Effector memory CD4-positive, alpha-beta T cell (primary cell): ENCODE results near the gene BEST1.

Source experiments
- DNase-seq, 3 donors: peaks; one replicate each; pipeline ENCODE4 v3.0.0-alpha.2; 2020
- H3K27ac ChIP-seq: 2 replicates; pipeline ENCODE4 v1.7.0; 2013; ENCODE audit warnings: mild to moderate bottlenecking, low read length, moderate library complexity; ENCODE audit not compliant: insufficient read depth, poor library complexity, severe bottlenecking
- H3K27me3 ChIP-seq: replicated peaks from 2 replicates; pipeline ENCODE4 v1.7.0; 2013; ENCODE audit warnings: mild to moderate bottlenecking, low read length; ENCODE audit not compliant: insufficient read depth, control insufficient read depth, poor library complexity, severe bottlenecking
- H3K36me3 ChIP-seq: 2 replicates; pipeline ENCODE4 v1.7.0; 2013; ENCODE audit warnings: mild to moderate bottlenecking, low read length, moderate library complexity; ENCODE audit not compliant: control insufficient read depth, insufficient read depth
- H3K4me1 ChIP-seq: 2 replicates; pipeline ENCODE4 v1.7.0; 2013; ENCODE audit warnings: low read length, mild to moderate bottlenecking; ENCODE audit not compliant: control insufficient read depth, insufficient read depth, poor library complexity, severe bottlenecking
- H3K4me3 ChIP-seq: 2 replicates; pipeline ENCODE4 v1.7.0; 2013; ENCODE audit warnings: low read length, low read depth, mild to moderate bottlenecking; ENCODE audit not compliant: insufficient read depth, poor library complexity, severe bottlenecking
- H3K9me3 ChIP-seq: 2 replicates; pipeline ENCODE4 v1.7.0; 2013; ENCODE audit warnings: mild to moderate bottlenecking, low read length, moderate library complexity; ENCODE audit not compliant: control insufficient read depth

The BEST1 gene

DNA sequence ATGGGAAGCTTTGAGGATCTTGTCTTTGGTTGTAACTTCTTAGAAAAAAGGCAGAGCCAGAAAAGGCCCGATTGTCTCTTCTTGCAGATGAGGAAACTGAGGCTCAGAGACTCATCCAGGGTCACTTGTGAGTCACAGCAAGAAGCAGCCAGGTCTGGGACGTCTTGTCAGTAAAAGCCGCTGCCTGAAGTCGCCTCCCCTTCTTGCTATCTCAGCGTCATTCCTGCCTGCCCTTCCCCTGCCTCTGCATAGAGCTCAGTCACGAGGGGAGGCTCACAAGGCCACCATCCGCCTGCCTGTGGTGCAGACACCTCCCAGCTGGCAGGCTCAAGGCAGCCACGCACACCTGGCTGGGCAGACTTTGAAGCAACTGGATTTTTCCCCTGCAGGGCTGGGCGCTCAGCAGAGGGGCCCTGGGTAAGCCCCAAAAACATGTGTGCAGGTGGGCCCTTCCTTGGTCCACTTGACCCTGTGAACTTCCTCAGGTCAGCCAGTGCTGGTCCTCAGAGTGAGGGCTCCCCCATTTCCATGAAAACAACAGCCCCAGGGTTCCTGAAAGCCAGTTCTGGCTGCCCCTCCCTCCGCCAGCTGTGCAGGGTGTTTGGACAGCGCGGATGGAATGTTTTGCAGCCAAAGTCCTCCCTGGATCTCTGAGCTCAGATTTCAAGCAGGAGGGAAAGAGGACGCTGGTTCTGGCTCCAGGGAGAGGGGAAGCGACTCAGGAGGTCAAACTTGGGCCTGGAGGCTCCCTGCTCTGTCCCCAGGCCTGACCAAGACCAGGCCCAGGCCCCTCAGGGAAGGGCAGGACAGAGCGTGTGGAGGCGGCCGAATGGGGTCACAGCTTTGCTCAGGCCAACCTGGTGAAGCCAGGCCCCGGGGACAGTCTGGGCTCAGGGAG lies 26.7 kb upstream of the BEST1 start:
- DNase-seq: no peak
- H3K27ac ChIP-seq: no peak overlapping the region
- no peaks in the 10 kb centered on the region for H3K27me3 ChIP-seq
- H3K36me3 ChIP-seq: no peaks in the 10 kb centered on the region
- no peaks in the 10 kb centered on the region for H3K4me1 ChIP-seq
- no peak overlapping the region for H3K4me3 ChIP-seq
- H3K9me3 ChIP-seq: no peaks in the 10 kb centered on the region

DNA sequence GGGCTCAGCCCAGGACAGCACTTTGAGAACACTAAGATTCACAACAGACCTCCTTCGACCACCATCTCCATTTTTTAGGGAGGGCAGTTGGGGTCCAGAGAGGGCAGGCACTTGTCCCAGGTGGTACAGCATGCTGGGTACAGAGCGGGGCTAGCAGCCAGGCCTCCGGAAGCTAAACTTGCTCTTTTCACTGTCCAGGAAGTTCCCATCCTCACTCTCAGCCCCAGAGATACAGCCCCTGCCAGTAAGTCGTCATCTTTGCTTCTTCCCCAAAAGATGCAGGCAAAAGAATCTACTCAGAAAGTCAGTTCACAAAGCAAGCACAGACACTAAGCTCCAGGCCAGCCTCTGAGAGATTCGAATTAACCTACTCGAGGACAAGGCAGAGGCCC lies 26.1 kb upstream of the BEST1 start:
- Histone ChIP-seq H3K9me3 (no peaks in the 10 kb centered on the region), H3K27me3 (no peaks in the 10 kb centered on the region), H3K4me3 (no peak overlapping the region), H3K27ac (no peak overlapping the region), H3K4me1 (no peaks in the 10 kb centered on the region), H3K36me3 (no peaks in the 10 kb centered on the region)
- no peak for DNase-seq

GRCh38 chr11:61925736-61926135 lies 24.4 kb upstream of the BEST1 start:
- Histone ChIP-seq H3K27ac (no peak overlapping the region), H3K4me3 (no peak overlapping the region), H3K9me3 (no peaks in the 10 kb centered on the region), H3K27me3 (no peaks in the 10 kb centered on the region), H3K36me3 (no peaks in the 10 kb centered on the region), H3K4me1 (no peaks in the 10 kb centered on the region)
- no peak for DNase-seq

DNA sequence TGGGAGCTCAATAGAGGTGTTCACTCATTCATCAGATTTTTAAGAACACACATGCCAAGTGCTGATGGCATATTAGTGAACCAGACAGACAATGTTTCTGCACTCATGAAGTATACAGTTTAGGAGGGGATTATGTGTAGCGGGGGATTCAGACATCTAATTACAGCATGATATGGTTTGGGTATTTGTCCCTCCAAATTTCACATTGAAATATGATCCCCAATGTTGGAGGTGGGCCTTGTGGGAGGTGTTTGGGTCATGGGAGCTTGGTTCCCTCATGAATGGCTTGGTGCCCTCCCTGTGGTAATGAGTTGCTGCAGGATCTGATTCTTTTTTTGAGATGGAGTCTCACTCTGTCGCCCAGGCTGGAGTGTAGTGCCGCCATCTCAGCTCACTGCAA lies 23.9 kb upstream of the BEST1 start:
- H3K9me3 ChIP-seq: no peaks in the 10 kb centered on the region
- H3K36me3 ChIP-seq: no peaks in the 10 kb centered on the region
- no peak overlapping the region for H3K4me3 ChIP-seq
- no peak for DNase-seq
- H3K27me3 ChIP-seq: no peaks in the 10 kb centered on the region
- H3K4me1 ChIP-seq: no peaks in the 10 kb centered on the region
- H3K27ac ChIP-seq: no peak overlapping the region

- Histone ChIP-seq H3K4me1 (no peaks in the 10 kb centered on the region), H3K36me3 (no peaks in the 10 kb centered on the region), H3K27ac (no peak overlapping the region), H3K27me3 (no peaks in the 10 kb centered on the region), H3K9me3 (no peaks in the 10 kb centered on the region), H3K4me3 (no peak overlapping the region)
- DNase-seq: no peak
Measured at GRCh38 chr11:61927501-61927900, 22.6 kb upstream of the BEST1 start.

- no peak overlapping the region for H3K27ac ChIP-seq
- H3K27me3 ChIP-seq: no peaks in the 10 kb centered on the region
- H3K36me3 ChIP-seq: no peaks in the 10 kb centered on the region
- no peak overlapping the region for H3K4me3 ChIP-seq
- H3K4me1 ChIP-seq: no peaks in the 10 kb centered on the region
- no peaks in the 10 kb centered on the region for H3K9me3 ChIP-seq
- no peak for DNase-seq
Measured at GRCh38 chr11:61928606-61929005, 21.5 kb upstream of the BEST1 start.

DNA sequence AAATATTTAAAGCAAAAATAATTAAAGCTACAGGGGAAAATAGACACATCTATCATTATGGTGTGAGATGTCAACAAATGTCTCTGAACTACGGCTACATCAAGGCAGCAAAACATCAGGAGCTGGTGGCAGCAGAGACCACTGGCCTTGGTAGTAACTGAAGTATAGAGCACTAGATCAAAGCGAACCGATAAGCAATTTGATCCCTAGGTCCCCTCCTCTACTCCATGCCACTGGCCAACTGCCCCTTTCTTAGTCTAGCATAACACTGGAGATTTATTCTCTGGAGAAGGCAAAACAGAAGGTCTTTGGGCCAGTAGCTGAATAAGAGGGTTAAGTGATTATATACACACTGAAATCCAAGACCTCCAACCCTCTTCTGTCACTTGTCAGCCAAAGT lies 19.2 kb upstream of the BEST1 start:
- DNase-seq: no peak
- no peak overlapping the region for H3K27ac ChIP-seq
- no peaks in the 10 kb centered on the region for H3K36me3 ChIP-seq
- no peaks in the 10 kb centered on the region for H3K27me3 ChIP-seq
- H3K9me3 ChIP-seq: no peaks in the 10 kb centered on the region
- H3K4me3 ChIP-seq: no peak overlapping the region
- no peaks in the 10 kb centered on the region for H3K4me1 ChIP-seq

DNA sequence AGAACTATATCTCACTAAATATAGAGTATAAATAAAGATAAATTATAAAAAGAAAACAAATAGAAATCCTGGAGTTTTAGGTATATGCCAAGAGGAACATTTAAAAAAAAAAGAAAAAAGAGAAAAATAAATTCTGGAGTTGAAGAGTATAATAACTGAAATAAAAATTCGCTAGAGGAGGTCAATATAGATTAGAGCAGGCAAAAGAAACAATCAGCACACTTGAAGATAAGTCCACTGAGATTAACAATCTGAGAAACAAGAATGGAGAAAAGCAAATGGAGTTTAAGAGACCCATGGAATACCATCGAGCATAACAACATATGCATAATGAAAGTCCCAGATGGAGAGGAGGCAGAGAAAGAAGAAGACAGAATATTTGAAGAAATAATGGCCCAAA lies 14.3 kb upstream of the BEST1 start:
- Histone ChIP-seq H3K27me3 (no peaks in the 10 kb centered on the region), H3K27ac (no peak overlapping the region), H3K4me1 (no peaks in the 10 kb centered on the region), H3K9me3 (no peaks in the 10 kb centered on the region), H3K36me3 (no peaks in the 10 kb centered on the region), H3K4me3 (no peak overlapping the region)
- no peak for DNase-seq

DNA sequence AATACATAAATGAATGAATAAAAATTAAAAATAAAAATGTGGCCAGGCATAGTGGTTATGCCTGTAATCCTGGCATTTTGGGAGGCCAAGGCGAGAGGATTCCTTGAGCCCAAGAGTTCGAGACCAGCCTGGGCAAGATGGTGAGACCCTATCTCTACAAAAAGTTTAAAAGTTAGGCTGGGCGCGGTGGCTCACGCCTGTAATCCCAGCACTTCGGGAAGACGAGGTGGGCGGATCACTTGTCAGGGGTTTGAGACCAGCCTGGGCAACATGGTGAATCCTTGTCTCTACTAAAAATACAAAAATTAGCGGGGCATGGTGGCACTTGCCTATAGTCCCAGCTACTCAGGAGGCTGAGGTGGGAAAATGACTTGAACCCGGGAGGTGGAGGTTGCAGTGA lies 9.7 kb upstream of the BEST1 start:
- H3K27me3 ChIP-seq: no peaks in the 10 kb centered on the region
- no peaks in the 10 kb centered on the region for H3K36me3 ChIP-seq
- no peak overlapping the region for H3K4me3 ChIP-seq
- no peak overlapping the region for H3K27ac ChIP-seq
- no peaks in the 10 kb centered on the region for H3K9me3 ChIP-seq
- H3K4me1 ChIP-seq: no peaks in the 10 kb centered on the region
- DNase-seq: no peak

GRCh38 chr11:61945191-61945590 lies 5.0 kb upstream of the BEST1 start:
- no peak for DNase-seq
- H3K36me3 ChIP-seq: no peaks in the 10 kb centered on the region
- no peak overlapping the region for H3K4me3 ChIP-seq
- no peak overlapping the region for H3K27ac ChIP-seq
- H3K4me1 ChIP-seq: no peaks in the 10 kb centered on the region
- H3K9me3 ChIP-seq: no peaks in the 10 kb centered on the region
- no peaks in the 10 kb centered on the region for H3K27me3 ChIP-seq
